A673 (cell line): ENCODE results near the gene SNX19.

Experiments used
- CTCF ChIP-seq: fragments of 300-800, 200-600 bp; sonication (generic); conservative IDR thresholded peaks from 2 replicates; pipeline ENCODE4 v1.5.1; 2017; ENCODE audit warnings: low read depth, mild to moderate bottlenecking, antibody characterized with exemption, low read length, moderate library complexity, mixed read lengths
- EZH2 ChIP-seq: fragments of 200-600 bp; sonication (generic); IDR thresholded peaks from 2 replicates; pipeline ENCODE4 v1.6.1; 2017; ENCODE audit warnings: borderline replicate concordance, low read depth, mild to moderate bottlenecking, mixed read lengths, antibody characterized with exemption, low read length; ENCODE audit not compliant: poor library complexity, severe bottlenecking

- TF ChIP-seq CTCF (no peak), EZH2 (no peak)
These were observed 69.7 kb downstream of the SNX19 start for GRCh38 chr11:130846606-130847005.
